Stimulated activated memory B cell treated with anti-CD40 and anti-IgM and Interleukin-4, amounts not matched to agents 10 μg/mL and 1 μg/mL and 100 μg/mL, for 72 hours (primary cell): ENCODE measurements around the gene ARMS2.

Source experiments
- ATAC-seq: fragments of 150-1000 bp; cut with Tn5 transposase; 2 replicates; pipeline ENCODE4 v1.10.0; 2021
- H3K27ac Mint-ChIP-seq: one replicate; pipeline ENCODE4 v1.8.0; 2022; ENCODE audit warnings: mild to moderate bottlenecking, mixed read lengths
- H3K27me3 Mint-ChIP-seq: one replicate; pipeline ENCODE4 v1.8.0; 2022; ENCODE audit warnings: mixed read lengths
- H3K36me3 Mint-ChIP-seq: one replicate; pipeline ENCODE4 v1.8.0; 2022; ENCODE audit warnings: mixed read lengths
- H3K4me1 Mint-ChIP-seq: one replicate; pipeline ENCODE4 v1.8.0; 2022; ENCODE audit warnings: mixed read lengths
- H3K4me3 Mint-ChIP-seq: one replicate; pipeline ENCODE4 v1.8.0; 2022; ENCODE audit warnings: mild to moderate bottlenecking, moderate library complexity, mixed read lengths
- H3K9me3 Mint-ChIP-seq: one replicate; pipeline ENCODE4 v1.8.0; 2022; ENCODE audit warnings: mixed read lengths

ARMS2 gene

GRCh38 chr10:122505885-122506645, 51.6 kb downstream of the ARMS2 start:
- Mint-ChIP-seq H3K27me3 (peaks cover 8% of the 10 kb centered on the region), H3K9me3 (no peaks in the 10 kb centered on the region), H3K4me1 (no peaks in the 10 kb centered on the region), H3K4me3 (no peak overlapping the region), H3K36me3 (no peaks in the 10 kb centered on the region), H3K27ac (no peak overlapping the region)
- no peak for ATAC-seq
